HepG2 (cell line): Measurements from ENCODE around the gene C2orf74. TPM values are rescaled to one million over a fixed set of nuclear protein-coding genes. Genes with fewer than 3 reads are reported as not detected.
A peak's percentile ranks its signal among the peaks of the same experiment; 100 is the strongest.

Experiments
- ATAC-seq: fragments of 200-7000 bp; cut with Tn5 transposase; 3 replicates; pipeline ENCODE4 v1.9.1; 2020; ENCODE audit warnings: mild to moderate bottlenecking, moderate library complexity
- BruUV-seq: library from RNA; stranded (reverse); fragments of 400-500 nt; replicated peaks from 2 replicates; lab custom pipeline; 2021; lab: Mats Ljungman, UMichigan
- CTCF ChIA-PET: fragments of 300-600 bp; formaldehyde crosslinking; extraction: SDS; loops from one replicate; lab custom pipeline; 2021; ENCODE audit warnings: low total read pairs, inconsistent platforms, low intra/inter-chr PET ratio; lab: Yijun Ruan, JAX
- POLR2A ChIA-PET: fragments of 350-600 bp; sonication (Branson Sonifier 250); formaldehyde crosslinking; loops from one replicate; lab custom pipeline; 2020; ENCODE audit warnings: antibody characterized with exemption, inconsistent platforms; lab: Yijun Ruan, JAX
- DNase-seq: peaks from one replicate; pipeline ENCODE4 v3.0.0-alpha.2; 2015; ENCODE audit warnings: low spot score
- FAIRE-seq: peaks from 3 replicates; lab custom pipeline; 2011; peaks lifted over from hg19 to GRCh38; lab: Jason Lieb, UNC
- H2AFZ ChIP-seq: one replicate; pipeline ENCODE4 v1.6.1; 2011; ENCODE audit warnings: low read length, inconsistent platforms
- H3K27ac ChIP-seq: fragments of 300-600 bp; 3 replicates; pipeline ENCODE4 v1.8.0; 2011; ENCODE audit warnings: mixed run types, mild to moderate bottlenecking, mixed read lengths, low read length, inconsistent platforms; ENCODE audit not compliant: insufficient read depth; ENCODE audit errors: extremely low read length
- H3K27me3 ChIP-seq, 2 experiments: fragments of 200-600 bp in 1 of 2; 2 replicates in 1 of 2; 3 replicates in 1 of 2; pipeline versions ENCODE4 v1.6.0 to v1.8.0; 2011; ENCODE audit warnings: low read length in 2 of 2, mild to moderate bottlenecking in 2 of 2, moderate library complexity in 2 of 2, inconsistent platforms in 1 of 2; ENCODE audit not compliant: insufficient read depth in 2 of 2, control insufficient read depth in 1 of 2
- H3K36me3 ChIP-seq, 2 experiments: fragments of 200-600 bp in 1 of 2; replicated peaks in 1 of 2; 2 replicates in 1 of 2; 3 replicates in 1 of 2; pipeline versions ENCODE4 v1.5.1 to v1.8.0; 2011; ENCODE audit warnings: low read length in 2 of 2, inconsistent platforms in 1 of 2; ENCODE audit not compliant: insufficient read depth in 2 of 2, control insufficient read depth in 1 of 2
- H3K4me1 ChIP-seq: 2 replicates; pipeline ENCODE4 v1.5.1; 2012; ENCODE audit warnings: low read length, inconsistent platforms; ENCODE audit not compliant: insufficient read depth
- H3K4me2 ChIP-seq: 2 replicates; pipeline ENCODE4 v1.6.0; 2011; ENCODE audit warnings: low read depth, low read length, inconsistent platforms
- H3K4me3 ChIP-seq, 3 experiments: fragments of 200-600 bp in 1 of 3; sonication (generic), shearing (Covaris generic) in 1 of 3; replicated peaks in 1 of 3; 2 replicates each; pipeline ENCODE4 v1.5.1; 2011 to 2016; ENCODE audit warnings: low read length in 3 of 3, inconsistent platforms in 2 of 3, low read depth in 2 of 3, mild to moderate bottlenecking in 2 of 3, control low read depth in 1 of 3, mixed read lengths in 1 of 3; ENCODE audit not compliant: insufficient read depth in 1 of 3
- H3K79me2 ChIP-seq: one replicate; pipeline ENCODE4 v1.6.1; 2011; ENCODE audit warnings: low read length, inconsistent platforms; ENCODE audit not compliant: insufficient read depth
- H3K9ac ChIP-seq: 2 replicates; pipeline ENCODE4 v1.6.0; 2011; ENCODE audit warnings: mild to moderate bottlenecking, low read depth, low read length, inconsistent platforms; ENCODE audit not compliant: insufficient read depth
- H3K9me3 ChIP-seq: 2 replicates; pipeline ENCODE4 v1.5.1; 2012; ENCODE audit warnings: mild to moderate bottlenecking, low read length
- H4K20me1 ChIP-seq: 2 replicates; pipeline ENCODE4 v1.6.0; 2011; ENCODE audit warnings: inconsistent platforms, mild to moderate bottlenecking, low read length, moderate library complexity; ENCODE audit not compliant: insufficient read depth
- ATRX ChIP-seq: sonication (generic); formaldehyde crosslinking; IDR thresholded peaks from 2 replicates; pipeline ENCODE4 v1.4.0; 2020; ENCODE audit warnings: missing genetic modification reagents, borderline replicate concordance
- CAMTA2 ChIP-seq: sonication (generic); formaldehyde crosslinking; IDR thresholded peaks from 2 replicates; pipeline ENCODE4 v1.4.0; 2020; ENCODE audit warnings: mild to moderate bottlenecking, missing genetic modification reagents, borderline replicate concordance
- CCAR2 ChIP-seq: fragments of 200-400 bp; formaldehyde crosslinking; optimal IDR thresholded peaks from 2 replicates; pipeline ENCODE3; 2018; ENCODE audit warnings: low read depth, mild to moderate bottlenecking, low read length, moderate library complexity
- GABPB1 ChIP-seq: IDR thresholded peaks from 2 replicates; pipeline ENCODE4 v1.6.1; 2016; ENCODE audit warnings: mild to moderate bottlenecking, missing genetic modification reagents, moderate library complexity, missing compliant biosample characterization
- HIVEP1 ChIP-seq: sonication (generic); formaldehyde crosslinking; IDR thresholded peaks from 2 replicates; pipeline ENCODE4 v1.4.0; 2020; ENCODE audit warnings: mild to moderate bottlenecking, missing genetic modification reagents
- MTA3 ChIP-seq: sonication (generic); formaldehyde crosslinking; IDR thresholded peaks from 2 replicates; pipeline ENCODE4 v1.4.0; 2020; ENCODE audit warnings: missing genetic modification reagents
- NFYC ChIP-seq: IDR thresholded peaks from 2 replicates; pipeline ENCODE4 v1.6.1; 2016; ENCODE audit warnings: missing genetic modification reagents, missing compliant biosample characterization
- POLR2A ChIP-seq, 2 experiments: IDR thresholded peaks; 2 replicates each; pipeline ENCODE4 v1.6.1; 2011; ENCODE audit warnings: low read depth in 2 of 2, low read length in 2 of 2, mild to moderate bottlenecking in 1 of 2, moderate library complexity in 1 of 2; ENCODE audit not compliant: insufficient read depth in 1 of 2
- POLR2AphosphoS5 ChIP-seq: IDR thresholded peaks from 2 replicates; pipeline ENCODE4 v1.6.1; 2012; ENCODE audit warnings: low read depth, low read length
- PRDM10 ChIP-seq: sonication (generic); formaldehyde crosslinking; IDR thresholded peaks from 2 replicates; pipeline ENCODE4 v1.4.0; 2020; ENCODE audit warnings: low read depth, missing genetic modification reagents
- SALL1 ChIP-seq: sonication (generic); formaldehyde crosslinking; IDR thresholded peaks from 2 replicates; pipeline ENCODE4 v1.8.0; 2022; ENCODE audit warnings: mild to moderate bottlenecking, missing genetic modification reagents
- SETDB1 ChIP-seq: sonication (generic); formaldehyde crosslinking; IDR thresholded peaks from 2 replicates; pipeline ENCODE4 v1.5.1; 2020; ENCODE audit warnings: missing genetic modification reagents, mild to moderate bottlenecking, borderline replicate concordance
- TBX3 ChIP-seq: fragments of 450-650 bp; IDR thresholded peaks from 2 replicates; pipeline ENCODE4 v1.6.1; 2017; ENCODE audit warnings: antibody characterized with exemption, mild to moderate bottlenecking, inconsistent platforms, borderline replicate concordance
- YEATS2 ChIP-seq: sonication (generic); formaldehyde crosslinking; IDR thresholded peaks from 2 replicates; pipeline ENCODE4 v1.4.0; 2020; ENCODE audit warnings: missing genetic modification reagents, borderline replicate concordance
- ZNF205 ChIP-seq: IDR thresholded peaks from 2 replicates; pipeline ENCODE4 v1.6.1; 2018; ENCODE audit warnings: missing biosample characterization, missing genetic modification reagents
- WGBS: methylation state at CpG from one replicate; pipeline ENCODE4 v1.1.6; 2017; ENCODE audit warnings: low lambda C conversion rate; 5-methylcytosine and 5-hydroxymethylcytosine counted together
- in situ Hi-C: cut with HindIII; loops from 2 replicates; pipeline ENCODE4 v1.10.0; 2017; ENCODE audit warnings: low pct_unique_long_range_greater_than_20kb; ENCODE audit not compliant: extremely low pct_ligation_motif_present
- intact Hi-C: fragments of 100-400 bp; cut with micrococcal nuclease; formaldehyde crosslinking; loops from one replicate; pipeline ENCODE4 v1.10.0; 2022; ENCODE audit not compliant: unreplicated experiment
- polyA plus RNA-seq, 8 experiments: library from polyadenylated mRNA; depleted of rRNA in 3 of 8; stranded (reverse) in 7 of 8; unstranded in 1 of 8; fragments of >200 nt; fragmentation: Illumina TruSeq in 4 of 8; extraction: Trizol in 4 of 8; gene quantifications; 2 replicates each; pipeline versions ENCODE4 v1.2.1 to v1.2.3, GENCODE V29; 2011 to 2016; ENCODE audit warnings: low read depth in 4 of 8, missing spikeins in 1 of 8, mixed read lengths in 1 of 8; ENCODE audit not compliant: insufficient read depth in 1 of 8
- total RNA-seq, 5 experiments: library from RNA; depleted of rRNA; stranded (reverse); fragments of >200 nt; fragmentation: Illumina TruSeq; extraction: Trizol; gene quantifications; 2 replicates each; pipeline ENCODE4 v1.2.3, GENCODE V29; 2016; ENCODE audit warnings: low read depth in 1 of 5
- TF ChIP-seq, protein P1 (sequence below): sonication (generic); formaldehyde crosslinking; IDR thresholded peaks from 2 replicates; pipeline ENCODE4 v1.4.0; 2020; ENCODE audit warnings: missing genetic modification reagents

C2orf74 gene
- total and polyA plus RNA-seq, 2 of the 13 experiments (the other 11 are each of a cell fraction or from before 2014, with no cell fraction given): 10.6 to 13.8 TPM

- H3K27ac ChIP-seq: peak overlapping the region; percentile 9
- ChIA-PET POLR2A (no interaction called here), CTCF (no interaction called here)
- H3K36me3 ChIP-seq: peaks cover 31 to 59% of the 10 kb centered on the region in 2 experiments
- no TSS peak for BruUV-seq
- FAIRE-seq (no peak), ATAC-seq (no peak), DNase-seq (no peak)
- H3K9ac ChIP-seq: peak overlapping the region; percentile 39; the same call in 1 of the 2 replicates
- 94% methylated on average over 6 of the region's 6 CpGs for WGBS
- H4K20me1 ChIP-seq: peaks cover 3% of the 10 kb centered on the region; the same call in 1 of the 2 replicates
- in situ Hi-C loops (no loop called here), intact Hi-C loops (no loop called here)
- H3K4me1 ChIP-seq: peaks cover 70% of the 10 kb centered on the region
- H3K79me2 ChIP-seq: peaks cover 61% of the 10 kb centered on the region
- no peaks in the 10 kb centered on the region for H3K9me3 ChIP-seq
- H3K27me3 ChIP-seq: no peaks in the 10 kb centered on the region
- H2AFZ ChIP-seq: no peak overlapping the region
- peak overlapping the region; percentile 85 for H3K4me2 ChIP-seq
- 0 out of 6 replicates have a peak overlapping the region, but pooled peaks of 1 of the 3 experiments have one; percentile 23 for H3K4me3 ChIP-seq
- TF ChIP-seq CAMTA2: 0 out of 2 replicates have a peak, but pooled peaks have one; percentile 36
- no peak for TF ChIP-seq ZNF205 (CRISPR knock-in tag)
- 0 out of 2 replicates have a peak, but pooled peaks have one; percentile 5 for TF ChIP-seq SALL1 (CRISPR knock-in tag)
- no peak for TF ChIP-seq NFYC (CRISPR knock-in tag)
- TF ChIP-seq PRDM10 (CRISPR knock-in tag): no peak
- TF ChIP-seq MTA3 (CRISPR knock-in tag): no peak
- no peak for TF ChIP-seq CCAR2
- no peak for TF ChIP-seq ATRX (CRISPR knock-in tag)
- no peak for TF ChIP-seq GABPB1 (CRISPR knock-in tag)
- no peak for TF ChIP-seq YEATS2
- no peak for TF ChIP-seq SETDB1 (CRISPR knock-in tag)
- no peak for TF ChIP-seq TBX3
- TF ChIP-seq POLR2A (IDR thresholded peaks at IDR 0.05; ENCODE audit: insufficient read depth in 1 of 2, low read depth in 2 of 2, low read length in 2 of 2): no peak
- TF ChIP-seq POLR2AphosphoS5: no peak
- TF ChIP-seq HIVEP1 (CRISPR knock-in tag): no peak
- TF ChIP-seq, protein P1, sequence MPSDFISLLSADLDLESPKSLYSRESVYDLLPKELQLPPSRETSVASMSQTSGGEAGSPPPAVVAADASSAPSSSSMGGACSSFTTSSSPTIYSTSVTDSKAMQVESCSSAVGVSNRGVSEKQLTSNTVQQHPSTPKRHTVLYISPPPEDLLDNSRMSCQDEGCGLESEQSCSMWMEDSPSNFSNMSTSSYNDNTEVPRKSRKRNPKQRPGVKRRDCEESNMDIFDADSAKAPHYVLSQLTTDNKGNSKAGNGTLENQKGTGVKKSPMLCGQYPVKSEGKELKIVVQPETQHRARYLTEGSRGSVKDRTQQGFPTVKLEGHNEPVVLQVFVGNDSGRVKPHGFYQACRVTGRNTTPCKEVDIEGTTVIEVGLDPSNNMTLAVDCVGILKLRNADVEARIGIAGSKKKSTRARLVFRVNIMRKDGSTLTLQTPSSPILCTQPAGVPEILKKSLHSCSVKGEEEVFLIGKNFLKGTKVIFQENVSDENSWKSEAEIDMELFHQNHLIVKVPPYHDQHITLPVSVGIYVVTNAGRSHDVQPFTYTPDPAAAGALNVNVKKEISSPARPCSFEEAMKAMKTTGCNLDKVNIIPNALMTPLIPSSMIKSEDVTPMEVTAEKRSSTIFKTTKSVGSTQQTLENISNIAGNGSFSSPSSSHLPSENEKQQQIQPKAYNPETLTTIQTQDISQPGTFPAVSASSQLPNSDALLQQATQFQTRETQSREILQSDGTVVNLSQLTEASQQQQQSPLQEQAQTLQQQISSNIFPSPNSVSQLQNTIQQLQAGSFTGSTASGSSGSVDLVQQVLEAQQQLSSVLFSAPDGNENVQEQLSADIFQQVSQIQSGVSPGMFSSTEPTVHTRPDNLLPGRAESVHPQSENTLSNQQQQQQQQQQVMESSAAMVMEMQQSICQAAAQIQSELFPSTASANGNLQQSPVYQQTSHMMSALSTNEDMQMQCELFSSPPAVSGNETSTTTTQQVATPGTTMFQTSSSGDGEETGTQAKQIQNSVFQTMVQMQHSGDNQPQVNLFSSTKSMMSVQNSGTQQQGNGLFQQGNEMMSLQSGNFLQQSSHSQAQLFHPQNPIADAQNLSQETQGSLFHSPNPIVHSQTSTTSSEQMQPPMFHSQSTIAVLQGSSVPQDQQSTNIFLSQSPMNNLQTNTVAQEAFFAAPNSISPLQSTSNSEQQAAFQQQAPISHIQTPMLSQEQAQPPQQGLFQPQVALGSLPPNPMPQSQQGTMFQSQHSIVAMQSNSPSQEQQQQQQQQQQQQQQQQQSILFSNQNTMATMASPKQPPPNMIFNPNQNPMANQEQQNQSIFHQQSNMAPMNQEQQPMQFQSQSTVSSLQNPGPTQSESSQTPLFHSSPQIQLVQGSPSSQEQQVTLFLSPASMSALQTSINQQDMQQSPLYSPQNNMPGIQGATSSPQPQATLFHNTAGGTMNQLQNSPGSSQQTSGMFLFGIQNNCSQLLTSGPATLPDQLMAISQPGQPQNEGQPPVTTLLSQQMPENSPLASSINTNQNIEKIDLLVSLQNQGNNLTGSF: no peak
Observed at GRCh38 chr2:61180686-61181085, 18.7 kb downstream of the C2orf74 start.
